K562 (cell line): Measurements from ENCODE around the gene EML3. TPM values are rescaled to one million over a fixed set of nuclear protein-coding genes. Genes with fewer than 3 reads are reported as not detected.
A peak's percentile ranks its signal among the peaks of the same experiment; 100 is the strongest.

Experiments
- HMBOX1 ChIP-seq: sonication (generic); IDR thresholded peaks from 2 replicates; pipeline ENCODE4 v1.6.1; 2016
- ILK ChIP-seq: fragments of 450-650 bp; IDR thresholded peaks from 2 replicates; pipeline ENCODE4 v1.6.1; 2016; ENCODE audit warnings: missing genetic modification characterization, low read depth, mild to moderate bottlenecking, missing compliant biosample characterization, moderate library complexity, borderline replicate concordance
- KHSRP ChIP-seq: fragments of 450-650 bp; IDR thresholded peaks from 2 replicates; pipeline ENCODE4 v1.6.1; 2017
- MEF2A ChIP-seq: IDR thresholded peaks from 2 replicates; pipeline ENCODE4 v1.6.1; 2011; ENCODE audit warnings: low read depth, mild to moderate bottlenecking, low read length, moderate library complexity; ENCODE audit not compliant: control insufficient read depth
- MEIS2 ChIP-seq: fragments of 450-650 bp; IDR thresholded peaks from 2 replicates; pipeline ENCODE4 v1.6.1; 2014; ENCODE audit warnings: mild to moderate bottlenecking; ENCODE audit not compliant: partially characterized antibody
- MTA3 ChIP-seq: fragments of 450-650 bp; formaldehyde crosslinking; IDR thresholded peaks from 2 replicates; pipeline ENCODE4 v1.6.1; 2017; ENCODE audit warnings: mild to moderate bottlenecking, borderline replicate concordance
- NR0B1 ChIP-seq: fragments of 450-650 bp; IDR thresholded peaks from one replicate; pipeline ENCODE4 v1.6.1; 2018; ENCODE audit warnings: mild to moderate bottlenecking, moderate library complexity; ENCODE audit not compliant: partially characterized antibody
- RBM25 ChIP-seq: fragments of 200-400 bp; formaldehyde crosslinking; IDR thresholded peaks from 2 replicates; pipeline ENCODE4 v1.6.1; 2018; ENCODE audit warnings: low read length, low read depth, moderate library complexity; ENCODE audit not compliant: severe bottlenecking
- RCOR1 ChIP-seq, 2 experiments: IDR thresholded peaks; 2 replicates each; pipeline ENCODE4 v1.6.1; 2012; ENCODE audit warnings: low read depth in 2 of 2, low read length in 2 of 2, borderline replicate concordance in 1 of 2, improper control_type of control experiment in 1 of 2
- RFX5 ChIP-seq: IDR thresholded peaks from 2 replicates; pipeline ENCODE4 v1.6.1; 2011; ENCODE audit warnings: low read depth, mild to moderate bottlenecking, improper control_type of control experiment, low read length
- SIX5 ChIP-seq, 2 experiments: IDR thresholded peaks; 2 replicates each; pipeline ENCODE4 v1.6.1; 2011; ENCODE audit warnings: low read length in 2 of 2, borderline replicate concordance in 1 of 2, low read depth in 1 of 2, mild to moderate bottlenecking in 1 of 2, moderate library complexity in 1 of 2; ENCODE audit not compliant: insufficient read depth in 1 of 2
- SPI1 ChIP-seq: IDR thresholded peaks from 2 replicates; pipeline ENCODE4 v1.6.1; 2011; ENCODE audit warnings: low read depth, low read length, control low read depth, borderline replicate concordance
- SREBF2 ChIP-seq: sonication (generic); formaldehyde crosslinking; IDR thresholded peaks from 2 replicates; pipeline ENCODE4 v1.4.0; 2020; ENCODE audit warnings: mild to moderate bottlenecking, missing genetic modification reagents
- TAF7 ChIP-seq: fragments of 450-650 bp; IDR thresholded peaks from 2 replicates; pipeline ENCODE4 v1.6.1; 2016; ENCODE audit warnings: missing genetic modification characterization, missing compliant biosample characterization
- THRB ChIP-seq: fragments of 450-650 bp; formaldehyde crosslinking; conservative IDR thresholded peaks from 2 replicates; pipeline ENCODE4 v1.4.0; 2022; ENCODE audit warnings: mild to moderate bottlenecking, missing genetic modification characterization
- ZC3H11A ChIP-seq: IDR thresholded peaks from 2 replicates; pipeline ENCODE4 v1.6.1; 2012; ENCODE audit warnings: low read depth, low read length, improper control_type of control experiment
- ZNF780A ChIP-seq: fragments of 250-450 bp; sonication (Bioruptor Pico); IDR thresholded peaks from 2 replicates; pipeline ENCODE4 v1.5.0; 2021; ENCODE audit warnings: mild to moderate bottlenecking
- polyA plus RNA-seq, 8 experiments: library from polyadenylated mRNA; depleted of rRNA in 4 of 8; stranded (reverse) in 5 of 8; unstranded in 3 of 8; fragments of >200 nt; fragmentation: Nextera tagmentation in 2 of 8; fragmentation: Illumina TruSeq in 1 of 8; extraction: Ambion mirVana in 2 of 8; extraction: Trizol in 1 of 8; gene quantifications; 2 replicates each; pipeline versions ENCODE4 v1.2.1 to v1.2.3, GENCODE V29; 2011 to 2014; ENCODE audit warnings: inconsistent platforms in 1 of 8, missing spikeins in 1 of 8
- total RNA-seq, 7 experiments: library from RNA; depleted of rRNA in 6 of 7; stranded (reverse); fragments of >200 nt in 6 of 7; fragmentation: Illumina TruSeq in 2 of 7; extraction: Trizol in 2 of 7; gene quantifications; 2 replicates each; pipeline versions ENCODE4 v1.2.1 to v1.2.3, GENCODE V29; 2011 to 2021; ENCODE audit warnings: low replicate concordance in 1 of 7
- TF ChIP-seq, protein P1 (sequence below): fragments of 450-650 bp; formaldehyde crosslinking; IDR thresholded peaks from 2 replicates; pipeline ENCODE4 v1.4.0; 2022; ENCODE audit warnings: mild to moderate bottlenecking, moderate library complexity
- TF ChIP-seq, protein P2 (sequence below): fragments of 450-650 bp; conservative IDR thresholded peaks from 2 replicates; pipeline ENCODE4 v1.6.1; 2016; ENCODE audit warnings: missing genetic modification characterization, low read depth, mild to moderate bottlenecking, missing compliant biosample characterization, moderate library complexity
- TF ChIP-seq, protein P3 (sequence below): fragments of 150-350 bp; conservative IDR thresholded peaks from 2 replicates; pipeline ENCODE4 v1.6.1; 2014; ENCODE audit warnings: low read length

EML3 gene
- total and polyA plus RNA-seq, 9 of the 15 experiments (the other 6 are each of a cell fraction or from before 2014, with no cell fraction given), result 0.32 to 90.5 (median 26.4) TPM

- TF ChIP-seq, protein P1, sequence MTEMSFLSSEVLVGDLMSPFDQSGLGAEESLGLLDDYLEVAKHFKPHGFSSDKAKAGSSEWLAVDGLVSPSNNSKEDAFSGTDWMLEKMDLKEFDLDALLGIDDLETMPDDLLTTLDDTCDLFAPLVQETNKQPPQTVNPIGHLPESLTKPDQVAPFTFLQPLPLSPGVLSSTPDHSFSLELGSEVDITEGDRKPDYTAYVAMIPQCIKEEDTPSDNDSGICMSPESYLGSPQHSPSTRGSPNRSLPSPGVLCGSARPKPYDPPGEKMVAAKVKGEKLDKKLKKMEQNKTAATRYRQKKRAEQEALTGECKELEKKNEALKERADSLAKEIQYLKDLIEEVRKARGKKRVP (CRISPR knock-in tag), result peak; percentile 6; the same call in 1 of the 2 replicates
- TF ChIP-seq ZC3H11A (no peak), TAF7 (tag) (no peak), MTA3 (peak; percentile 35; the same call in 1 of the 2 replicates), KHSRP (no peak), RFX5 (no peak), ILK (tag) (no peak), MEF2A (no peak), SREBF2 (CRISPR knock-in tag) (no peak), ZNF780A (no peak), RCOR1 (IDR thresholded peaks at IDR 0.05; ENCODE audit: borderline replicate concordance in 1 of 2, low read depth in 2 of 2, low read length in 2 of 2) (peak in 1 of 2 experiments; percentile 71; a peak in 1 of 4 replicates), RBM25 (no peak), HMBOX1 (peak; percentile 85), THRB (CRISPR knock-in tag) (no peak), SIX5 (IDR thresholded peaks at IDR 0.05; ENCODE audit: borderline replicate concordance in 1 of 2, insufficient read depth in 1 of 2, low read depth in 1 of 2, low read length in 2 of 2) (no peak), NR0B1 (no peak), SPI1 (no peak), MEIS2 (no peak)
- TF ChIP-seq, protein P2, sequence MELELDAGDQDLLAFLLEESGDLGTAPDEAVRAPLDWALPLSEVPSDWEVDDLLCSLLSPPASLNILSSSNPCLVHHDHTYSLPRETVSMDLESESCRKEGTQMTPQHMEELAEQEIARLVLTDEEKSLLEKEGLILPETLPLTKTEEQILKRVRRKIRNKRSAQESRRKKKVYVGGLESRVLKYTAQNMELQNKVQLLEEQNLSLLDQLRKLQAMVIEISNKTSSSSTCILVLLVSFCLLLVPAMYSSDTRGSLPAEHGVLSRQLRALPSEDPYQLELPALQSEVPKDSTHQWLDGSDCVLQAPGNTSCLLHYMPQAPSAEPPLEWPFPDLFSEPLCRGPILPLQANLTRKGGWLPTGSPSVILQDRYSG (tag), result no peak
- TF ChIP-seq, protein P3, sequence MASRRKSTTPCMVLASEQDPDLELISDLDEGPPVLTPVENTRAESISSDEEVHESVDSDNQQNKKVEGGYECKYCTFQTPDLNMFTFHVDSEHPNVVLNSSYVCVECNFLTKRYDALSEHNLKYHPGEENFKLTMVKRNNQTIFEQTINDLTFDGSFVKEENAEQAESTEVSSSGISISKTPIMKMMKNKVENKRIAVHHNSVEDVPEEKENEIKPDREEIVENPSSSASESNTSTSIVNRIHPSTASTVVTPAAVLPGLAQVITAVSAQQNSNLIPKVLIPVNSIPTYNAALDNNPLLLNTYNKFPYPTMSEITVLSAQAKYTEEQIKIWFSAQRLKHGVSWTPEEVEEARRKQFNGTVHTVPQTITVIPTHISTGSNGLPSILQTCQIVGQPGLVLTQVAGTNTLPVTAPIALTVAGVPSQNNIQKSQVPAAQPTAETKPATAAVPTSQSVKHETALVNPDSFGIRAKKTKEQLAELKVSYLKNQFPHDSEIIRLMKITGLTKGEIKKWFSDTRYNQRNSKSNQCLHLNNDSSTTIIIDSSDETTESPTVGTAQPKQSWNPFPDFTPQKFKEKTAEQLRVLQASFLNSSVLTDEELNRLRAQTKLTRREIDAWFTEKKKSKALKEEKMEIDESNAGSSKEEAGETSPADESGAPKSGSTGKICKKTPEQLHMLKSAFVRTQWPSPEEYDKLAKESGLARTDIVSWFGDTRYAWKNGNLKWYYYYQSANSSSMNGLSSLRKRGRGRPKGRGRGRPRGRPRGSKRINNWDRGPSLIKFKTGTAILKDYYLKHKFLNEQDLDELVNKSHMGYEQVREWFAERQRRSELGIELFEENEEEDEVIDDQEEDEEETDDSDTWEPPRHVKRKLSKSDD, result no peak
Measured at GRCh38 chr11:62560566-62561103, 51.9 kb downstream of the EML3 start (continued).
